GM18867 (cell line): ENCODE results near the gene ZBTB38.
A peak's percentile ranks its signal among the peaks of the same experiment; 100 is the strongest.

Experiments
- ATAC-seq: cut with Tn5 transposase; IDR thresholded peaks from one replicate; pipeline ENCODE4 v1.9.1; 2021; ENCODE audit warnings: mild to moderate bottlenecking, moderate library complexity; ENCODE audit not compliant: unreplicated experiment

The ZBTB38 gene

DNA sequence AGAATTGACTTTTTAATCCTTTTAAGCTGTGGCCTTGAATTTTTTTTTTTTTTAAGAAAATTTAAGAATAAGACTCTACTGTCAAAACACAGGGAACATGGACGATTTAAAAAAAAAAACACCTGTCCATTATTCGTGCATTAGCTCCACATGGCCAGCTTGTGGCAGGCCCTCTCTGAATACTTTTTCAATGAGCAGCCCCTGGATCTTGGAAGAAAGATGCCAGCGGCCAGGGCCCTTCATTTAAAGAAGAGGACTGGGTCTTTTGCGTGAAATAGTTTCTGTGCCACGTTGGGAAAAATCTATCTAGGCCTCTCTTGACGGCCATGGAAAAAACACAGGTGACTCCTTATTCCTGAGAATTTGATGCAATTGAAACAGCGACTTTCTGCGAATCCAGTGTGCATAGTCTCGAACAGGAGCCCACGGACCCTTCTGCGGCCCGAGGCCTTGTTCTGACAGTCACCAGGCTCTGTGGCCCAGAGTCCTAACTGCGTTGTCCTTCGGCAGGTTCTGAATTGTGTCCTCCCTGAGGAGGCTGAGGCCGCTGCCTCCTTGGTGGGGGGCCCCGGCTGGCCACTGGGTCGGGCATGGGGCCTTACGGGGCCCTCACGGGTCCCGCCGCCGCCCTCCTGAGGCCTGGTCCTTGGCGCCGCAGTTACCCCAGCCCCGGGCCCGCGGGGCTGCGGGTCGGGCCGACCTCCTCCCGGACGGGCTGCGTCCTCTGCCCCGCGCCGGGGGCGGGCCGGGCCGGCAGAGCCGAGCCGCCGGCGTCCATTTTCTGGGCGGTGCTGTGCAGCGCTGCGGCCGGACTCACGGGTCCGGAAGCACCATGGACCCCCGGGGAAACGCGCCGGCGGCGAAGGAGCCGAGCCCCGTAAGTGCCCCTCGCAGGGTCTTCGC is 33.5 kb downstream of the ZBTB38 start:
- ATAC-seq, result peak; percentile 52

DNA sequence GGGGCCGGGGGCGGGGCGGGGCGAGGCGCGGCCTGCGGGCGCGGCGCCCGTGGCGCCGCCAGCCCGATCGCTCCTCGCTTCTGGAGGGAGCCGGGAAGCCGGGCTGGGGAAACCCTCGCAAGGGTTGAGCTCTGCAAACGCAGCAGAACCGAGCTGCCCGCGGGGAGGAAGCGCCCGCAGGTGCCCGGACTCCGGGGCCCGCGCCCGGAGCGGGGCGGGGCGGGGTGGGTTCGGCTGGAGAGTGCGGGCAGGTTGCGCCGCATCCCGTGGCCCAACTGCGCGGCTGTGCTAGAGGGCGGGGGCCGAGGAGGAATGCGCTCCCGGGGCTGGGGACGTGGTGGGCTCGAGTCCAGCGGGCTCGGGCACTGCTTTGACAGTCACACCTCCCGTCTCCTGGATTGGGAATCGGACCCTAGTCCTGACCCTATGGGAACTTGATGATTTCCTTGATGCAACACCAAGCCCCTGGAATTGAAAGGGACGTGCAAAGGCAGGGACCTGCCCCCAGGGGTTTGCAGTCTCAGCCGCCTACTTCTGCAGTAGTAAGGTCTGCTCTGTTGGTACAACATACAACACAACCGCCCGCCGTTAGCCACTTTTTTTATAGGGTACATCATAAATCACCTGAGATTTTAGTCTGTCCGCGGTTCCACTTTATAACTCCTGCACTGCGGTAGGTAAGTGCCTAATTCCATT is 34.3 kb downstream of the ZBTB38 start:
- peak; percentile 37 for ATAC-seq

DNA sequence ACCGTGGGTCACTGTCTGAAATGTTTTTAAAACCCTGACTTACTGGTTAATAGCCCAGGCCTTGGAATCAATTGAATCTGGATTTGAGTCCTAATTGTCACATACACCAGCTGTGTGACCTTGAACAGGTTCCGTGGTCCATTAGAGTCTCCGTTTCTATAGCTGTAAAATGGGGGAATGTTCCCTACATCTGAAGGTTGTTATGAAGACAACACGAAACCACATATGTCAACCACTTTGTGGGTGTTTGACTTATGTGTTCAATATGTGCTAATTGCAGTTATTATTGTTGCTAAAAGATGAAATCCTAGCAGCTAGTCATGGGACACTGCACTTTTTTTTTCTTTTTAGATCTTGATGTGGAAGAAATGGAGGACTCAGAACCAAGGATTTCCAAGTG is 35.3 kb downstream of the ZBTB38 start:
- ATAC-seq, result no peak

DNA sequence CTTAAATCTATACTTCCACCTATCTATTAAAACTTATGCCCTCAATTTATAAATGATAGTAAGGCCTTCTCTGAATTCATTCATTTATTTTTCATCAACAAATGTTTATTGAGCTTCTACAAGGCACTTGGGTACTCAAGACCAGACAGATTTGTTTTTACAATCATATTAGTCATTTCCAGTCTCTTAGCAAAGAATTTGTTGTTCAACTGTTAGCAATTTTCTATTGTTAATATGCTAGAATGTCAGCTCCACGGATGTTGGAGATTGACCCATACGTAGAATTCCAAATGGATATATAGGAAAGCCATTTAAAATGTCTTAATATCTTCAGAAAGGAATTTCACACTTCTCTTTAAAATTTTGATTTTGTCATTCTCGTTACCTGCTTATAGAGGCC is 36.7 kb downstream of the ZBTB38 start:
- ATAC-seq, result no peak

DNA sequence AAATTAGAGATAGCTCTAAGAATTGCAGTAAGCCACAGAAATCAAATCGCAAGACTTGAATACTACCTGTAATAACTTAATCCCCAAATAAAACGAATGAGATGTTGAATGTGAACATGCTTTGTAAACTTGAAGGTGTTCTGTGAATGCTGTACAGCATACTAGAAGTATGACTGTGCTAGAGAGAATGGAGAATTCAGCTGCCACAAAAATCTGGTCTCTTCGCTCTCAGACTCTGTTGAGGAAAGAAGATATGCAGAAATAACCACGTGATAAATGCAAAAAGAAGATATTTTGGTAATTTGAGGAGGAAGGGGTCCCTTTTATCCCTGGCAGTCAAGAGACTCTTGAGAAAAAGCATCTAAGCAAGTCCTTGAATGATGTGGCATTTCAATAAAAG is 37.3 kb downstream of the ZBTB38 start:
- no peak for ATAC-seq

DNA sequence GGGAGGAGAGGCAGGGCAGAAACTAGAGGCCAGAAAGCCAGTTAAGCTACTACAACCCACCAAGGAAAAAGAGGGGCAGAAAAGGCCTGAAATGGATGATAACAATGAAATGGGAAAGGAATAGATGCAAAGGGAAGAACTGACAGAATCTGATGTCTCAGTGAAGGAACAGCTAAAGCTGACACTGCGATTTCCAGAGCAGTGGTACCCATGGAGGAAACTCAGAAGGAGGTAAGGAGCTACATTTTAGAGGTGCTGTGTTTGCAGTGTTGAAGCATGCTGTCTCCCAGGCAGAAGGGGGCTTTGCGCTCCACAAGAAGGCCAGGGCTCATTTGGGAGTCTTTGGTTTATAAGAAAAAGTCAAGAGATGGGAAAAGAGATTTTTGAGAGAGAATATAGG is 38.0 kb downstream of the ZBTB38 start:
- ATAC-seq, result no peak

DNA sequence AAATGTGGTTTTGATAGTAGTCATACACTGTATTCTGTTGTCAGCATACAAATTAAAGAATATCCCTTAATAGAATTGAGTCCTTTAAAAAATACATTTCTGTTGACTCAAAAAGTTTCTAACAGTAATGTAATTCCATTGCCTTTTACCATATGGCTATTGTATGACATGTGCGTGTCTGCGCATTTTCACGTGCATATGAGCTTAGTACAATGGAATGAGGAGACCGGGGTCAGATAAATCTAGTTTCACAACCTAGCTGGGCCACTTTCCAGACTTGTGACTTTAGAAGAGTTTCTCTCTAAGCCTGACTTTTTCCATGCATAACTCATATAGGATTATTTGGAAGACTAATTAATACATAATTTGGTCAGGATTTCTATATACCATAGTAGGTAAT is 38.7 kb downstream of the ZBTB38 start:
- no peak for ATAC-seq

DNA sequence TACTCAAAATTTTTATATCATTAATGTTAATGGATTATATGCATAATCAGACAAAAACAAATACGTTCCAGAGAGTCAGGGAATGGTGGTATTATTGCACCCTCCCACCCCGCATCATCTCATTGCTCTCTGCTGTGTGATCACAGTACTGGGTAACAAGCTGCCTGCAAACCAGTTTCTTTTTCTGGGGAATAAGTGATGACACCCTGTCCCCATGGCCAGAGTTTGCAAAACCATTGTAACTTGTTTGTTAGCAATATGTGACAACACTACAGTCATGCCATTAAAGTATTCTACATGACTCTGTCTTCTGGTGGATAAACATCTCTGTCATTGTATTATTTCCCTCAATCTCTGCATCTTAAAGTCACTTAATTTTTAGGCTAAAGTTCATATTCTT is 39.5 kb downstream of the ZBTB38 start:
- no peak for ATAC-seq

DNA sequence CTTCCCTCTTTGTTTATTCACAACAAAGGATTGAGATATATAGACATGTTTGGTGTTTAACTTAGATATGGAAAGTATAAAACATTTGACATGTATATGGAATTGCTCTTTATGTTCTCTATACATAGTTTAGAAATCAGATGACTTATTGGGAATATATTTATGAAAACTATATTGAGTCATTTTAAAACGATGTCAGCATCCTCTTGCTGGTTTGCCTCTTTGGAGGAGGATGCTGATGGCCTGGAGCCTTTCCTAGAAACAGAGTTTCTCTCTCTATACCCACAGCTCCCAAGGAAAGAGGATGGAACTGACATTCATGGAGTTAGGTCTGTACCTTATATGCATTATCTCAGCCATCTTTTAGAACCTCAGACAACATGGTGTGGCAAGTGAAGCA is 40.3 kb downstream of the ZBTB38 start:
- ATAC-seq, result no peak

DNA sequence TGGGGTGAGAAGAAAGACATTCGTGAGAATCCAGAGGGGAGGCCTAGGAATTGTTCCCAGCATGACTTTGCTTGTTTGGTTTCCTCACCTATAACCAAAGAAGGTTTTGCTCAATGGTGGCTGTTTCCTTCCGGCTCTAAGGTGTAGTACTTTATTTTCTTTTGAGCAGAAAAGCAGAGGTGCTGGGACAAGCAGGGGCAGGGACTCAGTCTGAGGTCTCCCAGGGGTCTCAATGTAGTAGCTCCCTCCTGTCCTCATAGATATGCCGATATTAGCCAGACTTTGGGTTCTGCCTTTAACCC is 41.6 kb downstream of the ZBTB38 start:
- no peak for ATAC-seq

DNA sequence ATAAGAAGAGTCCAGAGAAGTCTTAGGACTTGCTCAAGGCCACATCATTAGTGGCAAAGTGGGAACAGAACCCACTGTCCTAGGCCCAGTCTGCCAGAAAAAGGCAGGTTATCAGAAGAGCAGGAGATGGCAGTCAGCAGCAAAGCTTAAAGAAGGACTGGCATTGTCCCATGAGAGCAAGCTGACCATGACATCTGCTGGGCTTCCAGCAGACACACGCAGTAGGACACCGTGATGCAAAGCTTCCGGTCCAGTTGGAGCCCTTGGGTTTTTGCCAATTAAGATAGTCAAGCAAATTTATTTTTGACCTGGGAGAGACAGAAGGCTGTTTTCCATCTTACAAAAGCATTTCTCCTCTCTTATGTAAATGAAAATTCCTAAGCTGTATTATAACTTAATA is 42.1 kb downstream of the ZBTB38 start:
- ATAC-seq, result no peak

DNA sequence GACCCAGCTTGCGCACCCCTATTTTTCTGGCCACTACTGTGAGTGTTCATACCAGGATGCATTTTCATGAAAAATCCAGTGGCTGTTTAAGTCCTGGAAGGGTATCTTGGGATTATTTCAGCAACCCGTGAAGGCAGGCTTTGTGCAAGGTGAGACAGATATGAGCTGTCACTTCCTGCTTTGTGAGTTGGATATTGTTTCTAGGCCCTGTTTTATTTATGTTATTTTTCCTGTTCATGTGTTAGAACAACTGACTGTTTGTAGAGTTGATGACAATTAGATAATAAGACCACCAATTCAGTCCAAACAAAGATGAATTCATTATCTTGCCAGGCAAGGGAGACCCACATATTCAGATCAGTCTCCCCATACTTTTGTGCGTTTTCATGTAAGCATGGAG is 42.5 kb downstream of the ZBTB38 start:
- peak; percentile 13 for ATAC-seq

DNA sequence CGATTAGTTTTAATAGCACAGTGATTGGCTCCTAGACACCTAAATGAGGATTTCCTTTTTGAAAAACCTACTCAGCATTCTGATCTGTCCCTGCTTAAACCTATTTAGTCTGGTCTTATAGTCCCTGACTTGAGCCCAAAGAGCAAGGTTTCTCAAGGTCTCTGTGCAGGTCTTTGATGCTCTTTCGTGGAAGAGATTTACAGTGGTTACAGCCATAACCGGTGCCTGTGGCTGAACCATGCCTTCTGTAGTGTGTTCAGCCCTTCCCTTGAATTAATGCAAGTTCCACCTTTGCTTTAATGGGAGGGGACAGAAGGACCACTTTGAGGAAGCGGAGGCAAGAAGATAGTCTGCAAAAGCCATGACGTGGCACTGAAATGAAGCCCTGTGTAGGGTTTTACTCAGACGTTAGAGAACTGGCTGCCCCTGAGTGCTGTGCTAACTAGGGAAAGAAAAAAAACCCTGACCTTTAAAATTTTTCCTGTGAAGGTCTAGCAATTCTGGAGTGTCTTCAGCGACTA is 43.0 kb downstream of the ZBTB38 start:
- peak; percentile 38 for ATAC-seq

DNA sequence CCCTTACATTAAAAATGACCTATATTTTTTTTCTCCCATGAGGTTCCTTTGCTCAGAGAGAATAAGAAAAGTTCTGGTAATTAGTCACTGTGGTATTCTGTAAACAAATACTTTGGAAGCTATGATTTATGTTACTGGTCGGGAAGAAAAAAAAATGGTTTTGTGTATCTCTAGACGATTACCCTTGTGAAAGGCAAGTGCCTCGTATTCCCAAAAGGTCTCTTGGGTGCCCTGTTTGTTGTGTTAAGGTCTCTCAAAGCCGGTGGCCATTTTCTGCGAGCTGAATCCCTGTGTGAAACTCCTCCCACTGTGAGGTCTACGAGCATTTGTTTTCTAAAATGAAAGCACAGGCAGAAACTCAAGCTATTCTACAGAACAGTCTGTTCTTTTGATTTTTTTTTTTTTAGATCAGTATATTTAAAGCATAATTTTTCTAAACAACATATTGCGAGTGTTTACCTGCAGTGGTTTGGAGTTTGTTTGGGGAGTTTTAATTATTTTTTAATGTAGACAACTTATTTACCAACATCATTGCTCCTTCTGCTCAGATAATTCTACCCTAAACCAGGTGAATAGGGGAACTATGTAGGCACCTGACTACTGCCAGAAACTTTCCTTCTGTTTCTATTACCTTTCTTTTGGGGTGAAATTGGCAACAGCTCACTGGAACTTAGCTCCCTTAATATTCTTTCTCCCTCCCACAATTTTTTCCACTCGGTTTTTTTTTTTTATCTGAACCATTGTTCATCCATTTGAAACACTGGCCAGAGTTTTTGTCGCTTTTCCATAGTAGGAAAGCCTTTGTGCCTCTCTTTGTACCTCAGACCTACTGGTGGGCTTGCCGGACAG is 44.0 kb downstream of the ZBTB38 start:
- ATAC-seq, result peak; percentile 28

DNA sequence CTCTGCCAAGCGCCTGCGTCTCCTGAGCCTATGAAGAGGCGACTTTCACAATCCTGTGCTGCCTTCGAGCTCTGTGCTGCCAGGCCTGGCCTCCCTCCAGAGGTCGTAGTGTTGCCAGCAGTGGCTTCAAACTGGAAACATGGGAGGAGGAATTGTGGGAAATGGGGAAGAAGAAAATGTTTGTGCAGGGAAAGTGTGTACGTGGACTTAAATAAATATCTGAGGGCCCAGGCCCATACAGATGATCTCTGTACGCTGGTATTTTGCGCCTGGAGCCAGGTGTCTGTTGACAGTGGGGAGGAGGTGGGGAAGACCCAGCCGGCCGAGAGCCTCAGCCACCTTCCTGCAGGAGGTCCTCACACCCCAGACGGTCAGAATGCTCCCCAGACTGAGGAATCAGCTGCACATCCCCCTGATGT is 44.6 kb downstream of the ZBTB38 start:
- no peak for ATAC-seq

DNA sequence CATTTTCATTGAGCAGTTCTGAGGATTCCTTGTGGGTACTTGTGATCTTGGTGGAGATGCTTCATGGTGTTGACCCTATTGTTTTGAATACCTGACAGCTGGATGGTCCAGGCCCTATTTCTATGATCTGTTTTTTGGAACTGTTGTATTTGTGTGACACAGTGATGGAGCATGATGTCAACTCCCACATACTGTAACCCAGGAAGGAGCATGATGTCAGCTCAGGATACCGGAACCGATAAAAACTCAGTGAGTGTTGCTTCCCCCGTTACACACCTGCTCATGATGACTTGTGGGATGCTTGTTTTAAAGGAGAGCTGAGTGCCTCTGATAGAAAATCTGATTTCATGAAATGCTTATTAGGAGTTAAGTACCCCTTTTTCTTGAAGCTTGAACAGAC is 45.1 kb downstream of the ZBTB38 start:
- no peak for ATAC-seq

DNA sequence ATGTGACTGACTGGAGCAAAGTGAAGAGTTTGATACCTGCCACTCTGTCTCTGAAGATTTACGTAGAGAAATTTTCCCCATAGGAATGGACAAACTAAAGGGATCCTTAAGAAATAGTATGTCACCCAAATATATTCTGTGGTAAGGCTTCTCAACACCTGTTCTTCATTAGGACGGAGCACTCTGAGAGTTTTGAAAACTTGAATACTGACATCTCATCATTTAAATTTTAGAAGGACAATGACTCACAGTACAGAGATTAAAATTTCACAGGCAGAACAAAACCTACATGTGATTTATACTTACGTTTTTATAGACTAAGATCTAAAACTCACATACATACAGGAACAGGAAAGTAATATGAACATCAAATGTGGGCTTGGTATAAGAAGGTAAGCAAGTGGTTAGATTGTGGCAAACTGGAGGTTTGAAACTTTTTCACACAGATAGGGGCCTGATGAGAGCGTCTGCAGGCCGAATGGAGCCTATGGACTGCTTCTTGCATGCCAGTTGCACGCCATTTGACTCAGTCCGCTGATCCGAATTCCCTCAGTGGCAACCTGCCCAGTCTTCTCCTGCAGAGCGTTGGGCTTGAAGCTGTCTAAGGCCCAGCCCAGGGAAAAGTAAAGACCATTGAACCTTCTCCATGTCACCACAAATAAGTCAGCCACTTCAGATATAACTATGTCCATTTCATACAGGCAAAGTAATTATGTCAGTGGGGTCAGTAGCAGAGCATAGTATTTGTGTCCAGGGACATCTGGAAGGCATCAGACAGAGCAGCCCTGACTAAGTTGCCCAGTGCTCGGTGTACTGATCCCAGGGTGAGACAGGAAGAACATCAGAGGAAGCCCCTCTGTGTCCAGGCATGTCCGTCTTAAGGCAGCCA is 45.7 kb downstream of the ZBTB38 start:
- no peak for ATAC-seq

DNA sequence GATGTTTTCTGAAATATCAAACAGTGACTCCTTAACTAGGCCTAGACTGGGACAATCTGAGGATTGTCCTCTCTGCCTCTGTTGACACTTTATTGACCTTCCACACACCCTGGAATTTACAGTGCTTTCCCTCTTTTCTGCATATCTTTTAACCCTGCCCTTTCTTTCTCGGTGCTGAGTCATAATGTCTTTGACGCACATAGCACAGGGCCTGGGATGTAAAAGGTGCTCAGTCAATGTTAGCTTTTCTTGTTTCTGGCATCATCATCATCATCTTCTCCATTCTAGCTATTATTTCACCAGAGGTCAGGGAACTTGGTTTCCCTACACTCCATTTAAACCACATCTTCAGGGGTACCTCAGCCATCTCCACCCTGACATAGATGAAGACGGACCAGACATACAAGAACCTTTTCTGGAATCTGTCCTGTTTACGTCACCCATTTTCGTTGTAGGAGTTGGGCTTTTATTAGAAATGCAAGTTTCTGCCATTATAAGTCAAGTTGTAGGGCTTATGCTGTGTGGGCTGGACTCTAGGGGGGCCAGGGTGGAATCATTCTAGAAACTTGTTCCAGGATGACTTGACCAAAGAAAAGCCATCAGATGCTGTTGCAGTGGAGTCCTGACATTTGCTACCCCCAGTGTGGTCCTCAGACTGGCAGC is 46.6 kb downstream of the ZBTB38 start:
- no peak for ATAC-seq

DNA sequence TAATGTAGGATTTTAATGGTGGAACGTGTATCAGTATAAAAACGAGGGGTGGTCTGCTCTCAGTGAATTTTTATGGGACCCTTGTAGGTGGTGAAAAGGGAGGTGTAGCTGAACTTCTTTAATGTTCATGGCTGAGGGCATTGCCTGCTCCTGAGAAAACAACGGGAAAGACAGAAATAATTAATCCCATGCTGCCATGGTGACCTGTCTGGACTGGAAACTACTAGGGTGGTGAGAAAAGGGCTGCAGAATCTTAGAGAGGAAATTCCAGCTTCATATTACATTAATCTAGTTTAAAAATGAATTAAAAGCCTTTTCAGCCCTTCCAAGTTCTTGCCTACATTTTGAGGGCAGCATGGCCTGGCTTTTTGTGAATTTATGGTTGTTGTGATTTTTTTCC is 47.6 kb downstream of the ZBTB38 start:
- ATAC-seq, result no peak
